HG03175 (cell line): ENCODE data around the gene CASP8.
"Not testable (repeated sequence)": the region's sequence is repeated elsewhere in the genome, so short reads cannot be mapped to it uniquely, and the experiment has no call there.

Experiments
- ATAC-seq: cut with Tn5 transposase; IDR thresholded peaks from one replicate; pipeline ENCODE4 v1.9.1; 2021; ENCODE audit warnings: mild to moderate bottlenecking, moderate library complexity; ENCODE audit not compliant: unreplicated experiment

Gene CASP8

GRCh38 chr2:201267278-201268030 lies 7.1 kb downstream of the CASP8 start:
- no peak for ATAC-seq

DNA sequence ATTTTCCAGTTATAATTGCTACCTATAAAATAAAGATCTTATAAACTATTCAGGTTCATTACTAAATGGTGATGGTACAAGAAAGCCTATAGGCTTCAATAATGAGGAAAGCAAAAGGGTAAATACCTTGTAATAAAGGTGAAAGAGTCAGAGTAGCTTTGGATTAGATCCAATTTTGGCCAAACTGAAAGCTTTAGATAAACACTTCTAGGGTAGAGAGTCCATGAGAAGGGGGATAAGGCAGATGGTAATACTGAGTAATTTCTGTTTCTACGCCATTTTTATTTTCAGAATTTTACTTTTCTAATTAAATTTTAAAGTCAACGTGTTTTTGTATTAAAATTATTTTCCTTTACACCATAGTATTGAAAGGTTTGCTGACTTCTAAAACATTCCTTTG lies 9.4 kb downstream of the CASP8 start:
- ATAC-seq, result no peak

DNA sequence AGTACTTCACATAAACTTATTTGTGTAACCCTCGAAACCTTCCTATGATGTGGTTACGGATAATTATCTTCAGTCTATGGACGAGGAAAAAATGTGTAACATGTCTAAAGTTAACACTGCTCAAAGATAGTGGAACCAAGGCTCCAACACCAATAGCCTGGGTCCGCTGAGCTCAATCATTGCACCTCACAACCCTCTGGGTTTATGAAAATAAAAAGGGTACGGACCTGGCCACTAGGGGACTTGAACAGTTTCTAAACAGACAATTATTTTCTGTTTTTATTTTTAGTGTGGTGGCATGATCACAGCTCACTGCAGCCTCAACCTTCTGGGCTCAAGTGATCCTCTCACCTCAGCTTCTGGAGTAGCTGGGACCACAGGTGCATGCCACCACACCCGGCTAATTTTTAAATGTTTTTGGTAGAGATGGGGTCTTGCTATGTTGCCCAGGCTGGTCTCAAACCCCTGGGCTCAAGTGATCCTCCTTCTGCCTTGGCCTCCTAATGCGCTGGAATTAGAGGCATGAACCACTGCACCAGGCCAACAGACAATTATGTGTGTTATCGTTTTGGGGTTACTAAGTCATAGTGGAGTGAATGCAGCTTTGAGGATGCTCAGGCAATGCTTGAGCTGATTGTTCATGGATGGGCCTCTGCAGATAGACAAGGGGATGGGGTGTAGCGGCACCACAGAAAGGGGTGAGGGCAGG lies 10.1 kb downstream of the CASP8 start:
- ATAC-seq, result no peak

- ATAC-seq, result no peak
Measured at GRCh38 chr2:201271917-201272316, 11.6 kb downstream of the CASP8 start.

DNA sequence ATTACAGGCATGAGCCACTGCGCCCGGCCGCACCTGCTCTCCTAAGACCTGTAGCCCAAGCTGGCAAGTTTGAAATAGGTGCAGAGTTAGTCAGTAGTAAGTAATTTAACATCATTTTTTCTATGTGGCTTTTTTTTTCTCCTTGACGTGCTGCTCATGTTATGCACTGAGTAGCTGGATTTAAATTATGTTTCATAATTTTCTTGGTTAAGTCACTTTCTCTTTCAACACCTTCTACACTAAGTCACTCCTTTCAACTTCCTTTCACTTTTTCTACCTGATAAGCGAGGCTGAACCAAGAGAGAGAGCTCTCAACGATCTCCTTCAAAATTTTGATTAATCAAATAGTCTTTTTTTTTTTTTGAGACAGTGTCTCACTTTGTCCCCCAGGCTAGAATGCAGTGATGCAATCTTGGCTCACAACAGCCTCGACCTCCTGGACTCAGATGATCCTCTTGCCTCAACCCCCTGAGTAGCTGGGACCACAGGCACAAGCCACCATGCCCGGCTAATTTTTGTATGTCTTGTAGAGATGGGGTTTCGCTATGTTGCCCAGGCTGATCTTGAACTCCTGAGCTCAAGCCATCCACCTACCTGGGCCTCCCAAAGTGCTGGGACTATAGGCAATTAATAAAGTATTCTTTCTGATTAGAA lies 13.1 kb downstream of the CASP8 start:
- ATAC-seq, result no peak

DNA sequence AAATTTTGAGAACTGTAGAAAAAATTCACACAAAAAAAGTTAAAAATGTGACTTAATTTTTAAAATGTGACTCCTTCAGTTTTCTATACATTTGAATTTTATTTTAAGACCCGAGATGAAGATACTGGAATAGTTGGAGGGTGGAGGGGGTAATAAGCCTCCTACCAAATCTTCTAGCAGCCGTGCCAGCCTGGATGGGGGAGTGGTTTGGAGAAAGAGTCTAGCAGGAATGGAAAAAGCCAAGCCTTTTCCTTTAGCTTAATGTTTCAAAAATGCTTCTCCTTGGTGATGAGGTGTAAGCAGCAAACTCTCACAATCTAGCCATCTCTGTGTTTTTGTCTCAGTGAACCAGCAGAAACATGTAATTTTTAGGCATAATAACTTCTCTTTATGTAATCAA lies 14.7 kb downstream of the CASP8 start:
- ATAC-seq, result no peak

- no peak for ATAC-seq
Measured at GRCh38 chr2:201275990-201276389, 15.7 kb downstream of the CASP8 start.

DNA sequence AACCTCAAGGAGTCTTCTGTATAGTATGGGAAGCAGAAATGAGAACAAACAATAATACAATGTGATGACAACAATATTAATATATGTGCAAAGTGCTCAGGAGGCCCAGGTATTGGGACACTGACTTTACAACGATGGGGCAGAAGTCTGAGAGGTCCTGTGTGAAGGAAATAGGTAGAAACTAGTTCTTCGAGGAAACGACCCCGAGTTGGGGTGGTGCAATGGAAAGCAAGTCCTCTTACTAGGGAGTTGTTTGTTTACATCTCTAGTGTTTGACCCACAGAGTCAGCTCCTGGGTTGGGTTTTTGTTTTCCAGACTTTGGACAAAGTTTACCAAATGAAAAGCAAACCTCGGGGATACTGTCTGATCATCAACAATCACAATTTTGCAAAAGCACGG lies 16.2 kb downstream of the CASP8 start:
- ATAC-seq, result no peak

GRCh38 chr2:201279079-201279478 lies 18.7 kb downstream of the CASP8 start:
- ATAC-seq, result no peak

GRCh38 chr2:201280191-201281040 lies 20.1 kb downstream of the CASP8 start:
- no peak for ATAC-seq

- no peak for ATAC-seq
Measured at GRCh38 chr2:201285499-201285898, 25.2 kb downstream of the CASP8 start.

- ATAC-seq, result not testable (repeated sequence)
Measured at GRCh38 chr2:201290457-201291148, 30.3 kb downstream of the CASP8 start.

DNA sequence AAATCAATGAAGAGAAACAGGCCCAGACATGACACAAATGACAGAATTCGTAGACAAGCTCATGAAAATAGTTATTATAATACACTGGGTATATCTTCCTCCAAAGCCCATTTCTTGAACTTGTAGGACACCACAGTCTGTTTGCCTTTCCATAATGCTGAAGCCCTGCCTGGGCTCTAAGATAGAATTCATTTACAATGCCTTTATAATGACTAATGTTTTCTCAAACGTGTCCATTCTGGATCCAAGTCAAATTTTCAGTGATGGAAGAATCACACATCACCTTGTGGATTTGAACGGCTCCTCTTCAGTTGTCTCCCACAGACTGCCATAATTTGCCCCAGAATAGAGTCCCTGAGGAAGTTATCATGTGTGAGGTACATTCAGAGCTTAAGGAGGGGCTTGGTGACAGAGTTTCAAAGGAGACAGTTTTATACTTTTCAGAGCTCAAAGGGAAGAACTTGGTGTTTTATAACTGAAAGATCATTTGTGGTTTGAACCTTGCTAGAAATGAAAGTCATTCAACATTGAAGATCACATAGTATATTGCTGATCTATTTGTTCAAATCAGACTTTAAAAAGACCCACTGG lies 38.2 kb downstream of the CASP8 start:
- no peak for ATAC-seq

DNA sequence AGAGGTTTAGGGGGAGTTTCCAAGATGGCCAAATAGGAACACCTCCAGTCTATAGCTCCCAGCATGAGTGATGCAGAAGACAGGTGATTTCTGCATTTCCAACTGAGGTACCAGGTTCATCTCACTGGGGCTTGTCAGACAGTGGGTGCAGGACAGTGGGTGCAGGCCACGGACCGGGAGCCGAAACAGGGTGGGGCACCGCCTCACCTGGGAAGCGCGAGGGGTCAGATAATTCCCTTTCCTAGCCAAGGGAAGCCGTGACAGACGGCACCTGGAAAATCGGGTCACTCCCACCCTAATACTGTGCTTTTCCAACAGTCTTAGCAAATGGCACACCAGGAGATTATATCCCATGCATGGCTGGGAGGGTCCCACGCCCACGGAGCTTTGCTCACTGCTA lies 39.6 kb downstream of the CASP8 start:
- ATAC-seq, result not testable (repeated sequence)

DNA sequence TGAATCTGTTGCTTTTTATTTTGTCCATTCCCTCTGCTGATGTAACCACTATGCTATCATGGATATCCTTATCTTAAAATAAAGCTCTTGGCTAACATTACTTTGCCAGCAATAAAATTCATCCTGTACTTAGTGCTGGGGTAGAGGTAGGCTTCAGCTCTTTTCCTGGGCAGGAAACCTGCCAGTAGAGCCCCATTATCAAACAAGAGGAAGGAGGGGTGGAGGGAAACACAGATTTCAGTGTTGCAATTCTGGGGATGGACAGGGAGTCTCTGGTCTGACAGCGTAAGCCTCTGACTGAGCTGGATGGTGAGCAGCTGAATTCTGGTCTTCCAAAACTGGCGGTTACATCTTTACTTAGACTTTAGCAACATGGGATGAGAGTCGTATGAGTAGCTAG lies 47.5 kb downstream of the CASP8 start:
- no peak for ATAC-seq

DNA sequence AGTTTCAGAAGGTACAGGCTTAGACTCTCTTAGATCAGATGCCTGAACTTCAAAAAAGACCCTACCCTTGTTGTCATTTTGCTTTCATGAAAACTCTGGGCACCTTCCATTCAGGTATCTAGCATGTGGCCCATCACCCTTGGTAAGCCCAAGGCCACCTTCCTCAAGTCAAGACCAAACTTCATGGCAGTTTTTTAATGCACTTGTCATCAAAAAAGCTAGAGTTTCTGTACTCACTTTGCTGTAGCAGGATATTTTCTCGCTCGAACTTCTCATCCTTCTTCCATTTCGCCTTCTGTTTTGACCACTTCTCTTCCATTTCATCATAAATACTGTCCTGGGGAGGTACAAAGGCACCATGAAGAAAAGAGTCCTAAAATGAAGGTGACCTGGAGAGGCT lies 48.6 kb downstream of the CASP8 start:
- ATAC-seq, result no peak

GRCh38 chr2:201313362-201313761 lies 53.0 kb downstream of the CASP8 start:
- no peak for ATAC-seq

GRCh38 chr2:201319511-201319910 lies 59.2 kb downstream of the CASP8 start:
- no peak for ATAC-seq

- ATAC-seq, result no peak
Measured at GRCh38 chr2:201320257-201320656, 59.9 kb downstream of the CASP8 start.

DNA sequence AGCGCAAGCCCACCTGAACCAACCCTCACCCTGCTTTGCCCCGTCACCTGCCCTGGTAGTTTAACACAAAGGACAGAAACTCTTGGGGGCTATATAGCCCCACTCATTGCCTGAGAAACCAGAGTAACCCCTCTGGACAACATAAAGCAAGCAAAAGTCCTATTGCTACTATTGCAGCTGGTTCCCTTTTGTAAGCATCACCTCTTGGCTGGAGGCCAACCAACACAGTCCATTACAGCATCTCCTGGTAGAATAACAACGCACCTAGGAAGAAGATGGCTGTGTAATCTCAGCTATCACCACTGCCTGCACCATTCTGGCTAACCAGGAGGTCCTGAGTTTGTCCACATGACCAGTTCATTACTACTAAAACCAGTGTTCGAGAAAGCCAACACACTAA lies 60.4 kb downstream of the CASP8 start:
- no peak for ATAC-seq
